Adrenal gland (tissue), 5 donors: ENCODE results near the gene TULP1.

Experiments used
- POLR2A ChIP-seq, 2 donors: fragments of 450-650 bp; IDR thresholded peaks; one replicate each; pipeline ENCODE4 v1.6.1; 2017; ENCODE audit warnings: antibody characterized with exemption in 2 of 2, mild to moderate bottlenecking in 2 of 2, moderate library complexity in 1 of 2
- TF ChIP-seq, protein P1 (sequence below), 6 experiments: fragments of 450-650 bp in 4 of 6; fragments of 200-600 bp in 2 of 6; sonication (generic) in 1 of 6; IDR thresholded peaks; 1 replicate in 5 of 6; 2 replicates in 1 of 6; pipeline versions ENCODE4 v1.5.1 to v1.8.0; 2016 to 2021; ENCODE audit warnings: antibody characterized with exemption in 6 of 6, mild to moderate bottlenecking in 2 of 6, moderate library complexity in 1 of 6
- donor health status: DM: no; HTN: no; CAD: no.

DNA sequence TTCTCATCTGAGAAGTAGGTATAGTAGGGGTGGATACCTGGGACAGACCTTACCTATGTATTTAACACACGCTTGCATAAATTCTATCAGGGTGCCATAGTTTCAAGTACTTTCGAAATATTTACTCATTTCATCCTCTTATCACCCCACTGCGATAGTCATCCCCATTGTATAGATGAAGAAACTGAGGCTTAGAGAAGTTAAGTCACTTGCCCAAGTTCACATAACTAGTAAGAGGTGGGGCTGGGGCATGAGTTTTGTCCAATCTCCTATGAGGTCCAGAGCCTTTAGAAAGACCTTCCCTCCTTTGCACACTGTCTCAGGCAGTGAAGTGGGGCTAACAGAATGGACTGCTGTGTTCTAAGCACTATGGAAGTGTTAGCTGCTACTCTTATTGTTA is 6.2 kb downstream of the TULP1 start:
- TF ChIP-seq, protein P1, sequence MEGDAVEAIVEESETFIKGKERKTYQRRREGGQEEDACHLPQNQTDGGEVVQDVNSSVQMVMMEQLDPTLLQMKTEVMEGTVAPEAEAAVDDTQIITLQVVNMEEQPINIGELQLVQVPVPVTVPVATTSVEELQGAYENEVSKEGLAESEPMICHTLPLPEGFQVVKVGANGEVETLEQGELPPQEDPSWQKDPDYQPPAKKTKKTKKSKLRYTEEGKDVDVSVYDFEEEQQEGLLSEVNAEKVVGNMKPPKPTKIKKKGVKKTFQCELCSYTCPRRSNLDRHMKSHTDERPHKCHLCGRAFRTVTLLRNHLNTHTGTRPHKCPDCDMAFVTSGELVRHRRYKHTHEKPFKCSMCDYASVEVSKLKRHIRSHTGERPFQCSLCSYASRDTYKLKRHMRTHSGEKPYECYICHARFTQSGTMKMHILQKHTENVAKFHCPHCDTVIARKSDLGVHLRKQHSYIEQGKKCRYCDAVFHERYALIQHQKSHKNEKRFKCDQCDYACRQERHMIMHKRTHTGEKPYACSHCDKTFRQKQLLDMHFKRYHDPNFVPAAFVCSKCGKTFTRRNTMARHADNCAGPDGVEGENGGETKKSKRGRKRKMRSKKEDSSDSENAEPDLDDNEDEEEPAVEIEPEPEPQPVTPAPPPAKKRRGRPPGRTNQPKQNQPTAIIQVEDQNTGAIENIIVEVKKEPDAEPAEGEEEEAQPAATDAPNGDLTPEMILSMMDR (IDR thresholded peaks at IDR 0.05) = no peak
- TF ChIP-seq POLR2A (IDR thresholded peaks at IDR 0.05) = no peak
